KMS-11 (cell line): ENCODE results near the gene RABGAP1.

Experiments
- H2AFZ ChIP-seq: fragments of 200-600 bp; sonication (generic); 2 replicates; pipeline ENCODE4 v1.6.1; 2016; ENCODE audit warnings: antibody characterized with exemption, mixed run types, low read depth
- H3K27ac ChIP-seq: fragments of 200-600 bp; sonication (generic); 2 replicates; pipeline ENCODE4 v1.6.1; 2016; ENCODE audit warnings: mild to moderate bottlenecking, mixed run types
- H3K27me3 ChIP-seq: fragments of 200-600 bp; sonication (generic); 2 replicates; pipeline ENCODE4 v1.6.1; 2017; ENCODE audit warnings: mild to moderate bottlenecking, low read depth, mixed run types, moderate library complexity; ENCODE audit not compliant: insufficient read depth
- H3K36me3 ChIP-seq: fragments of 200-600 bp; sonication (generic); 2 replicates; pipeline ENCODE4 v1.6.1; 2017; ENCODE audit warnings: mild to moderate bottlenecking, mixed run types; ENCODE audit not compliant: insufficient read depth
- H3K4me1 ChIP-seq: fragments of 200-600 bp; sonication (generic); 2 replicates; pipeline ENCODE4 v1.6.1; 2016; ENCODE audit warnings: mild to moderate bottlenecking, low read depth, mixed run types; ENCODE audit not compliant: poor library complexity, severe bottlenecking
- H3K4me2 ChIP-seq: fragments of 200-600 bp; sonication (generic); 2 replicates; pipeline ENCODE4 v1.7.0; 2016; ENCODE audit warnings: mild to moderate bottlenecking, mixed run types
- H3K4me3 ChIP-seq: fragments of 200-600 bp; sonication (generic); IDR thresholded peaks from 2 replicates; pipeline ENCODE4 v1.6.1; 2017; ENCODE audit warnings: low read depth, low read length, mixed read lengths; ENCODE audit not compliant: insufficient read depth
- H3K79me2 ChIP-seq: fragments of 200-600 bp; sonication (generic); 2 replicates; pipeline ENCODE4 v1.6.1; 2016; ENCODE audit warnings: low read depth, mixed run types; ENCODE audit not compliant: insufficient read depth
- H3K9ac ChIP-seq: fragments of 200-600 bp; sonication (generic); 2 replicates; pipeline ENCODE4 v1.6.1; 2016; ENCODE audit warnings: mild to moderate bottlenecking, mixed run types
- H4K20me1 ChIP-seq: fragments of 200-600 bp; sonication (generic); 2 replicates; pipeline ENCODE4 v1.6.1; 2016; ENCODE audit warnings: mild to moderate bottlenecking, mixed run types; ENCODE audit not compliant: insufficient read depth
- CTCF ChIP-seq: fragments of 200-600 bp; sonication (generic); conservative IDR thresholded peaks from 2 replicates; pipeline ENCODE4 v1.6.1; 2017; ENCODE audit warnings: low read depth, mild to moderate bottlenecking, antibody characterized with exemption, low read length, moderate library complexity, mixed read lengths

Gene RABGAP1

DNA sequence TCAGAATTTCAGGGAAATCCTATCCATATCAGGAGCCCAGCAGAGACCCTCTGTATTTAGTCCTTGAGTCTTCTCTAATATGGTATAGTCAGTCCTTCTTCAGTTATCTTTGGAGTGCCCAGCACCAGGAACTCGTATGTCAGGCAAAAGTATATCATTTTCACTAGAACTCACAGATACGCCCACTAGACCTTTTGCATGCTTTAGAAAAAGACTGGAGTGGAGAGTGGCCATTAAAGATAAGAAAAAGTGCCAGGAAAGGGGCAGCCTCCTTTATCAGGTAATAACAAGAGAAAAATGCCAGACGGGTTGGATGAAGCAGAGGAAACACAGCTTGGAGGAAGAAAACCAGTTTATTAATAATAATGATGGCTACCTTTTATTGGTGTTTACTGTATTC lies 156.2 kb downstream of the RABGAP1 start:
- Histone ChIP-seq H2AFZ (no peak overlapping the region), H4K20me1 (no peaks in the 10 kb centered on the region), H3K27ac (no peak overlapping the region), H3K4me3 (no peak overlapping the region), H3K4me1 (no peaks in the 10 kb centered on the region), H3K4me2 (no peak overlapping the region), H3K27me3 (no peaks in the 10 kb centered on the region), H3K36me3 (no peaks in the 10 kb centered on the region; the same call in 1 of the 2 replicates), H3K9ac (no peak overlapping the region), H3K79me2 (no peaks in the 10 kb centered on the region)
- no peak for TF ChIP-seq CTCF

DNA sequence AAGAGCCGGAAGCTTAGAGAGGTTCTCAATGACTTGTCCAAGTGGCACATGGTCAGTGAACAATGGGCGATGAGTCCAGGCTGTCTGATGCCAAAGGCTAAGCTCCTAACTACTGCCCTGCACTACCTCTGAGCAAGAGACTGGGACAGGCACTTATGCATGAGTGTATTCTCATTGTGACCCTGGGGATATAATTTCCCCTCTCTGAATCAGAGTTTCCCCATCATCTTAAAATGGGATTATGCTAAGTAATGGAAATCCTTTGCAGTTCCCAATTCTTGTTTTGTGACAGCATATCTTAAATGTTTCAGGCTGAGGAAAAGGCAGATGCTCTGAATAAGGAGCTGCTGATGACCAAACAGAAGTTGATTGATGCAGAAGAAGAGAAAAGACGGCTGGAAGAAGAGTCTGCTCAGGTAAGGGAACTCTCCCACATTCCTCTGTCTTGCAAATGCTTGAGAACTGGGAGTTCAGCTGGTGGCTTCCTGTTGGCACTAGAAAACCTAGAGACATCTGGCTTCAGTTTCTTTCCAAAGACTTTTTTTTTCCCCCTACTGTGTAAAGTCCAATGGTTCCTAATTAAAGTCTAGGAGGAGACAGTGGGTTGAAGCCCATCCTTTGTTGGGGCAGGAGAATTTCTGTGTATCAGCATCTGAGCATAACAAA lies 156.7 kb downstream of the RABGAP1 start:
- Histone ChIP-seq H3K4me2 (no peak overlapping the region), H3K27ac (no peak overlapping the region), H2AFZ (no peak overlapping the region), H3K4me1 (no peaks in the 10 kb centered on the region), H3K9ac (no peak overlapping the region), H3K27me3 (no peaks in the 10 kb centered on the region), H4K20me1 (no peaks in the 10 kb centered on the region), H3K79me2 (no peaks in the 10 kb centered on the region), H3K36me3 (no peaks in the 10 kb centered on the region; the same call in 1 of the 2 replicates), H3K4me3 (no peak overlapping the region)
- no peak for TF ChIP-seq CTCF

DNA sequence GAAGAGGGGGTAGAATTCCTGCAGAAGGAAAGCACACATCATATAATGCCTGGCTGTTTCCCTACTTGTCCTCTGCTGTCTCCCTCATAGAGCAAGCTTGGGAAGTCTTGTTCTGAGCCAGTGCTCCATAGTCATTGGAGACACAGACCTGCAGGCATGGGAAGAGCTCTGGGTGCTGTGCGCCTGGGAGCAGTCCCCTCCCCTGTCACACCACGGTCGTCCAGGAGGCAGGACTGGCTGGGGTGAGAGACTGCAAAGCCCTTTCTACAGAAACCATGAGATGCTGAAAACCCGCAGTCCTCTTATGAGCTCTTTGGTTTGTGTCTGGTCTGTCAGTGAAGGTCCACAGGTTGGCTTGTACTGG lies 157.3 kb downstream of the RABGAP1 start:
- H3K79me2 ChIP-seq: no peaks in the 10 kb centered on the region
- H3K27ac ChIP-seq: no peak overlapping the region
- no peak overlapping the region for H3K4me2 ChIP-seq
- TF ChIP-seq CTCF: no peak
- no peaks in the 10 kb centered on the region for H4K20me1 ChIP-seq
- no peak overlapping the region for H2AFZ ChIP-seq
- no peaks in the 10 kb centered on the region; the same call in 1 of the 2 replicates for H3K36me3 ChIP-seq
- H3K4me1 ChIP-seq: no peaks in the 10 kb centered on the region
- H3K9ac ChIP-seq: no peak overlapping the region
- H3K4me3 ChIP-seq: no peak overlapping the region
- no peaks in the 10 kb centered on the region for H3K27me3 ChIP-seq

GRCh38 chr9:123099042-123099441 lies 158.2 kb downstream of the RABGAP1 start:
- no peak overlapping the region for H3K27ac ChIP-seq
- H3K36me3 ChIP-seq: no peaks in the 10 kb centered on the region
- H3K4me2 ChIP-seq: no peak overlapping the region
- no peaks in the 10 kb centered on the region for H3K4me1 ChIP-seq
- H2AFZ ChIP-seq: no peak overlapping the region
- H4K20me1 ChIP-seq: no peaks in the 10 kb centered on the region
- no peaks in the 10 kb centered on the region for H3K79me2 ChIP-seq
- H3K9ac ChIP-seq: no peak overlapping the region
- H3K4me3 ChIP-seq: no peak overlapping the region
- no peak for TF ChIP-seq CTCF
- no peaks in the 10 kb centered on the region for H3K27me3 ChIP-seq
